Liver (tissue), 3 donors: ENCODE data around the gene NT5C1A.

ENCODE experiments used
- ATF3 ChIP-seq: IDR thresholded peaks from 2 replicates; pipeline ENCODE4 v1.6.1; 2016; ENCODE audit warnings: antibody characterized with exemption
- CTCF ChIP-seq: fragments of 150-350 bp; IDR thresholded peaks from 2 replicates; pipeline ENCODE4 v1.5.1; 2017; ENCODE audit warnings: improper control_type of control experiment, low read depth, low read length; ENCODE audit not compliant: missing input control
- JUND ChIP-seq, 2 donors: IDR thresholded peaks; 2 replicates each; pipeline ENCODE4 v1.6.1; 2016; ENCODE audit warnings: antibody characterized with exemption in 2 of 2
- MAX ChIP-seq: IDR thresholded peaks from 2 replicates; pipeline ENCODE4 v1.6.1; 2016; ENCODE audit warnings: antibody characterized with exemption
- RAD21 ChIP-seq, 2 donors: IDR thresholded peaks; 2 replicates each; pipeline ENCODE4 v1.6.1; 2016; ENCODE audit warnings: antibody characterized with exemption in 2 of 2, mild to moderate bottlenecking in 2 of 2
- REST ChIP-seq: IDR thresholded peaks from 2 replicates; pipeline ENCODE4 v1.6.1; 2016; ENCODE audit warnings: antibody characterized with exemption, mild to moderate bottlenecking
- SP1 ChIP-seq: IDR thresholded peaks from 2 replicates; pipeline ENCODE4 v1.6.1; 2018; ENCODE audit warnings: antibody characterized with exemption, mild to moderate bottlenecking
- TAF1 ChIP-seq: conservative IDR thresholded peaks from 2 replicates; pipeline ENCODE4 v1.6.1; 2016; ENCODE audit warnings: antibody characterized with exemption, mild to moderate bottlenecking
- YY1 ChIP-seq: IDR thresholded peaks from 2 replicates; pipeline ENCODE4 v1.6.1; 2016; ENCODE audit warnings: antibody characterized with exemption, mild to moderate bottlenecking
- ZBTB33 ChIP-seq: IDR thresholded peaks from 2 replicates; pipeline ENCODE4 v1.6.1; 2016; ENCODE audit warnings: antibody characterized with exemption
- donor health status: healthy.
- donor health status: healthy.

- TF ChIP-seq CTCF (peak; percentile 72), TAF1 (no peak), SP1 (no peak), MAX (no peak), RAD21 (IDR thresholded peaks at IDR 0.05) (peak; percentile 87 to 89), REST (no peak), JUND (IDR thresholded peaks at IDR 0.05) (no peak), YY1 (no peak), ATF3 (no peak), ZBTB33 (no peak)
These were observed 48.4 kb upstream of the NT5C1A start for GRCh38 chr1:39720094-39720999.
